Mesenteric fat pad (tissue), 1 donor: ENCODE measurements around the gene FUBP3. TPM values are rescaled to one million over a fixed set of nuclear protein-coding genes. Genes with fewer than 3 reads are reported as not detected.
A peak's percentile ranks its signal among the peaks of the same experiment; 100 is the strongest.

ENCODE experiments used
- DNase-seq: peaks from one replicate; pipeline ENCODE4 v3.0.0-alpha.2; 2020; ENCODE audit warnings: low spot score
- total RNA-seq: library from RNA; stranded (reverse); fragmentation: NEBNext Ultra II Directional; extraction: Animal tissue kit (Norgen Biotek cat#: 25700); gene quantifications from one replicate; pipeline ENCODE4 v1.2.1, GENCODE V29; 2021
- donor health status: DM: yes; HTN: yes; CAD: no.

The FUBP3 gene
- total RNA-seq, 1 donor from 2014 or later: 49.5 TPM

DNA sequence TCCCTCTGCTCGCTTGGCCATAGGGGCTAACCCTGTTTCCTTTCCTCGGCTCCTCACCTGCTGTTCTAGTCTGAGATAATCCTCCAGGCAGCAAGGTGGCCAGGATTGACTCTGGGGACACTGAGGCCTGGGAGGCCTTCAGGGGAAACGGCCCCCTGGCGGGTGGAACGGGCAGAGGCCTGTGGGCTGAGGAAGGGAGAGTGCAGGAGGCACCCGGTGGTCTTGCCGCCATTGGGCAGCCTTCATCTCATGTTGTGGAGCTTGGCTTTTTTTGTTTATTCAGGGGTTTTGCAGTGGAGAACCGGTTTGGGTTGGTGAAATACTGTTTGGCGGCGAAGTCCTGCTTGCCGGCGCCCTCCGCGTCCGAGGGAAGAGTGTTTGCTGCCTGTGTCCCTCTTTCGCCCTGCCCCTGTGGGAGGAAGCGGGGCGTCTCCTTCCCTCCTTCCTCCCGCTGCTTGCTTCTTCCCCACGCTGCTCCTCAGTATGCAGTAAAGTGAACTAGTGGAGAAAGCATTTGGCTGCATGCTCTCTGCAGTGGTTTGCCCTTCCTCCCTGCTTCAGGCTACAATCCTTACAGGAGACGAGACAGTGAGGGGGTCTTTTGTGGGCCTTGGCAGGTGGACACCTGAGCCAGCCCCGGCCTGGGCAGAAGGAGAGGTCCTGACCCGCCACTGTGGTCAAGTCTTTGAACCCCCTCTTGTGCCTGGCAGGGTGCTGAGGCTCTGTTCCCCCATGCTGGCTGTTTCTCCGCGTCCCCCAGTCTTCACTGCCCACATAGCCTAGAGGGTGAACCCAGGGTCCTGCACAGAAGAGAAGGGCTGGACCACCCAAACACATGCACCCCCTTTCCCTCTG is 54.2 kb downstream of the FUBP3 start:
- peak; percentile 77 for DNase-seq

DNA sequence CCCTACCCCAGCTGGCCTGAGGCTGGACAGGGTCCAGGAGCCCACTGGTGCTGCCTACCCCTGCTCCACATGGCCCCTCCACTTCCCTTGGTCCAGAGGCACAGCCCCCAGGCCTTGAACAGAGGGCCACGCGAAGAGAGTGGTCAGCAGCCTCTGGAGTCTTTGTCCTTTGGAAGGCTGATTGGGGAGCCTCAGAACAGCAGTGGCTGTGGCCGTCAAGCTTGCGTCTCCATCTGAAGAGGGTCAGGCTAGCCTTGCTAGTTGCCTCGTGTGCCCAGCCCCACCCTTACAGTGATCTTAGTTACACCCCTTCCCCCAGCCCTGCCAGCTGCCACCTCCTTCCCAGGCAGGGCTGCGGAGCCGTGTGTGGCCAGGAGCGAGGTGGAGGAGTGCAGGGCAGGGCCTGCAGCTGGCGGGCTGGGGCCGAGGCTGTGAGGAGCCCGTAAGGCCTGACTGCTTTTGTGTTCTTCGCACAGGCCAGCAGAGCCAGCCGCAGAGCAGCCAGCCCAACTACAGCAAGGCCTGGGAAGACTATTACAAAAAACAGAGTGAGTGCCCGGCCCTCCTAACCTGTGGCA is 54.9 kb downstream of the FUBP3 start:
- DNase-seq: no peak

DNA sequence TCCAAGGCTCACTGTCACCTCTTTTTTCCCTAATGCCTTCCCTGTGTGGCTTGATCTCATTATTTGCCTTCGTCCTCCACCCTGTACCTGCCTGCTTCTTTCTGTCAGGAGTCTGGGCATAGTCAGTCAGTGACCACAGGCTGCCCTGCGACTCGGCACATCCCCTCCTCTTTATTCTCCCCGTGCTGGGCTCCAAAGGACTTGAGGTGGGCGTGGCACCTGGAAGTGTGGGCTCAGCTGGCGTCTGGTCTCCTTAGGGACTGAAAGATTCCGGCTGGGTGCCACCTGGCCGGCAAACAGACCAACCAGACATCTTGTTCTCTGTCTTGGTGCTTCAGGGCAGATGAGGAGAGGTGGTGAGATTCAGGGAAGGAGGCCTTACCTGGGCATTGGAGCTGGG is 55.4 kb downstream of the FUBP3 start:
- peak; percentile 51 for DNase-seq

DNA sequence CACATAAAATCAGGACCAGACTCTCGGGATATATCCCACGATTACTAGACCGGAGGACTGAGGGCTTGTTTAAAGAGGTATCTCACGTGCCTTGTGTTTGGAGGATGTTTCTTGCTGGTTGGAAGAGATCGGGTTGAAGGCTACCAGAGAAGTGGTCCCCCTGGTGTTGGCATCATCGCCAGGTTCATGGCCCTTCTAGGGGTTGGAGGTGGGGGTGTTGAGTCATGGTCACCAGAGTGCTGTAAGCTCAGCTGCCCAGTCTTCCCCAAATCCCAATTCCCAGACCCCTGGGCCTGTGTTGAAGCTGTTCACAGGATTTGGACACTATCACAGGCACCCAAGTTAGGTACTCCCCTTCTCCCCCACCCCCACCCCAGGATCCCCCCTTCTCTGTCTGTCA is 55.9 kb downstream of the FUBP3 start:
- peak; percentile 77 for DNase-seq

DNA sequence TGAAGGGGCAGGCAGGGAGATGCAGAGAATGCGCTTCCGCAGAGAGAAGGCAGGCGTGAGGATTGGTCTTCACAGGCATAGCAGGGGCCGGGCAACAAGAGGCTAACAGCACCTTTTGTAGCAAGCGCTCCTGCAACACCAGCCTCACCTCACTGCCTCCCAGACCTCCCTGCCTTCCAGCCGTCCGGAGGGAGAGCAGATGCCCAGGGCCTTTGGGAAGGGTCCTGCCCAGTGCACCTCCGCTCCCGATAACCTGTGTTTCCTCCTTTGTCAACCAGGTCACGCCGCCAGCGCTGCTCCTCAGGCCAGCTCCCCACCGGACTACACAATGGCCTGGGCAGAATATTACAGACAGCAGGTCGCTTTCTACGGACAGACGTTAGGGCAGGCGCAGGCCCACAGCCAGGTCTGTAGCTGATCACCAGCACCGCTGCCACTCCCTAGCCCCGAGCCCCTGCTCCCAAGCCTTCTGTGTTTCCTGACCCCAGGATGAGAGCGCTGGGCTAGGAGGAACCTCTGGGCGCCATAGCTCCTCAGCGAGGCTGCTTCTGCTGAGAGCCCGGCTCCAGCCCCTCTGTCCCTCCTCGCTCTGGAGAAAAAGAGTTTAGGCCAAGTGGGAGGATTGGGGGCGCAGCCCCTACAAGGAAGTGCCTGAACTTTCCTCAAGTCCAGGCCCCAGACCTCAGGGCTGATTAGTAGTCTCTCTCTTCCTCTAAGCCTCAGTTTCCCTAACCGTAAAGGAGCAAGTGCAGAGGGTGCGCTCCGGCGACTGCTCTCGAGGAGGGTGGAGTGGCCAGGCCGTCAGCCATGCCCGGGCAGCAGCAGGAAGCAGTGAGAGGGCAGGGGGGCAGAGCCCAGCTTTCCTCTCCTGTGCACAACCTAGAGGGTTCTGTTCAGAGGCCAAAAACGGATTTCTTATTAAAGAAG is 56.6 kb downstream of the FUBP3 start:
- DNase-seq: peak; percentile 83

DNA sequence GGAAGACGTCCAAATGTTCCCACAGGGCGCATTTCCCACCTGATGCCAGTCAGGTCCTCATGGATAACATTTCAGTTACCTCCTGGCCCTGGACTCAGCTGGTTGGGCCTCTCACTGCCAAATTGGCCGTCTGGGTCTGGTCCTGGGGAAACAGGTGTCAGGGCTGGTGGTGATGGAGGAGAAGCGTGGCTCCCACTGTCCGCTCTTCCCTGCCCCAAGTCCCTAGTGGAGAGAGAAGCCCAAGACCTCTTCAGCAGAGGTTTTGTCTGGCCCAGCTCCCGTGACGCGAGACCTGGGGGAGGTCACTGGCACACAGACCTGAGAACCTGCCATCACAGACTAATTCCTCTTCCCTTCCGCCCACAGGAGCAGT is 57.3 kb downstream of the FUBP3 start:
- DNase-seq: no peak

DNA sequence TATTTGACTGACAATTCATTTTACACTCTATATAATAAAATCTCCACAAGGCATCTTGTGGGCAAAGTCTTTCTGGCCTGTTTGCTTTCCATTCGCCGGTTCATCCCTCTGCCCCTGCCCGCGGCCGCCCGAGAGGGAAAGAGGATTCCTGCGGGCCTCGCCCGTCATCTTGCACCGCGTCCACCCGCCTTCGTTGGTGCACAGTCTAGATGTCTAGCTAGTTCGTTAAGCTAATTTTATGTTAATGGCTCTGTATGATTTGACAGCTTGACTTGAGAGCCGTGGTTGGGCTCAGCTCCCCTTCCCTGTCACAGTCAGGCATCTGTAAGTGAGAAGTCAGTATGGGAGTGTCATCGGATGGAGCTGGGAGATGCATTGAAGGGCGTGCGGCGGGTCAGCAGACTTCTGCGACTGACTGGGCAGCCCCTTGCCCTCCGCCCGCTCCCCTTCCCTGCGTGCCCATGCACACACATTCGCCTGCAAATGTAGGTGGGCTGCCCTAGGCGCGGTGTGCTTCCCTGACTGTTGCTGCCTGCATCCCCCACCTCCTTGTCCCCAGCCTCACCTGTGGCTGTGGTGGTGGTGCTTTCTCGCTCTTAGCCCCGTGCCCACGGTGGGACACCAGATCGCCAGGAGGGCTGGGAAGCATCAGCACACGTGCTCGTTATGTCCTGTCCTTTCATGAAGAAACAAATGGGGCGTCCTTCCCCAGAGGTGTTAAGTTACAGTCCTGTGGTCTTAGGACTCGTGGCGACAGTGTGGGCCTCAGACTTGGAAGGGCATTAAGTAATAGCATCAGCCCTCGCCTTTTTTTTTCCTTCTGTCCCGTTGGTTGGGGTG is 59.1 kb downstream of the FUBP3 start:
- no peak for DNase-seq

DNA sequence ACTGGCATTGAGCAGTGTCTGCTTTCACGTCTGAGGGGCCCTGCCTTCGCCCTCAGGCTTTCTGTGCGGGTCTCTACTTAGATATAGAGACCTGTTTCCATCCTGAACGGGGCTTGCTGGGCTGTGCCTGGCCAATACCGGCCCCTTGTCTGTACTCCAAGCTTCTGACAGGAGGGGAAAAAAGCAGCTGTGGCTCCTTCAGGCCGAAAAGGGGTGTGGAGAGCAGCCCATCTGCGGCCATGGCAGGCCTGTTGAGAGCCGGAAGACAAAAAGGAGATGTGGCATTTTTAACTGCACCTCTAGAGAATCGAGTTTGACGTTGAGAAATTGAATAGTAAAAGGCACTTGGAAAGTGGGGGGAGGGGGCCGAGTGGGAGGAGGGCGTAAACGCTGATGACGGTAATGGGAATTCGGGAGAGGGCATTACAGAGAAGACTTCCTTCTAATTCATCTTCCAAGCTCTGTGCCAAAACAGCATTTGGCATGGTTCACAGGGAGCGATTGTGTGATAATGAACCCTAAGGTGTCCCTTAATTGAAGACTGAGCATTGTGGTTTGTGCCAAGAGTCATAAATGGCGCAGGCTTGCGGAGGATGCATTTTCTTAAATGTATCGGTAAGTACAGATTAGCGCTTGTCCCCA is 59.9 kb downstream of the FUBP3 start:
- DNase-seq: no peak

DNA sequence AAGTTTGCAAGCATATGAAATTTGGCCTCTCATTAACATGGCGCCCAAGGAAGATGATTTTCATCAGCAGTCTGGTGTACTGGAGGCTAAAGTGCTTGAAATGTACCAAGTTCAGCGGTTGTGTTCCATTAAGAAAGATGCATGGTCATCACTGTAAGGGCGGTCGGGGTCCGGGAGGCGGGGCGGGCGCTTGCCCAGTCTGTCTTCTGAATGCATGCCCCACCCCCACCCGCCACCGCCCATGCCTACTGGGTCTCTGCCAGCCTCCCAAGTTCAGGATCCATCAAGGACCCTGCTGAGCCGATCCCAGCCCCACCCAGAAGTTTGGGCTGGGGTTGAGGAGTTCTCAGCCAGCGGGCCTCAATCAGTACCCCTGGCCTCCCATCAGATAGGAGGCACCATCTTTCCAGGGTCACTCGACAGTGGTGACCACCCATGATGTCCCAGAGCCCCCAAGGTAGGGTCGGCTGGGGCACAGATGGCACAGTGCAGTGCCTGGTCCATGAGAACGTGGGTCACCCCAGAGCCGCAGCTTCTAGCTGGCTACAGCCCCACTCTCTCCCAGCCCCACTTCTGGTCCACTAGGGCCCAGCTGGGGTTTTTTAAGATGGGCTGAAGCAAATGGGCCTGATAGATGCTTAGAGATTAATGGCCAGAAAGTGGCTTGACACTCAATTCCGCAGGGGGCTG is 60.6 kb downstream of the FUBP3 start:
- no peak for DNase-seq

DNA sequence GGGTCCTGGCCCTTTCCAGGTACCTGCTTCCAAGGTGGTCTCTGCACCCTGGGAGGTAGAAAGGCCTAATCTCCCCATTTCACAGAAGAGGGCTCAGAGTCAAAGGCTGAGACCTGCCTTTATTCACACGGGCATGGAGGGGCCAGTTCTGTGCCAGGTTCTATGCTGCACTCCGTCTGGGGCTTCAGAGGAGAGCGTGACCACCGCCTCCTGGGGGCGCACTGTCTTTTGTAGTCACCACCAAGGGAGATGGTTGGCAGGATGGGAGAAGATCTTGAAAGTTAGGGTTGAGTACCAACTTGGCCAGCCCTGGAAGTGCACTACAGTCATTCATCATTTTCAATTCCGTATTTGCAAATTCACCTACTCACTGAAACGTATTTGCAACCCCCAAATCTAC is 61.3 kb downstream of the FUBP3 start:
- DNase-seq: no peak

DNA sequence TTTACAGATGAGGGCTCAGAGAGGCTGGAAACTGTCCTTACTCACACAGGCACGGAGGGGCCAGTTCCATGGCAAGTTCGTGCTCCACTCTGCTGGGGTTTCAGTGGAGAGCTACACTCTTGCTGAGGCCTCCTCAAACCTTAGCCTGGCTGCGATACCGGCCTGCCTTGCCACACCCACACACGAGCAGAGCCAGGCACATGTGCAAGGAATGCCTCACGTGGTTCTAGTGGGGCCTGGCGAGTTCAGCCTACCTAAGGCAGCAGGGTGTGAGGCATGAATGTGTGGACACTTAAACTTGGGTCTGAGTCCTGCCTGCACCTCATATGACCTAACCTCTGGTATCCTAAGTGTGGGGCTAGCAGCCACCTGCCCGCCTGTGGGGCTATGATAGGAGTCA is 63.5 kb downstream of the FUBP3 start:
- no peak for DNase-seq

DNA sequence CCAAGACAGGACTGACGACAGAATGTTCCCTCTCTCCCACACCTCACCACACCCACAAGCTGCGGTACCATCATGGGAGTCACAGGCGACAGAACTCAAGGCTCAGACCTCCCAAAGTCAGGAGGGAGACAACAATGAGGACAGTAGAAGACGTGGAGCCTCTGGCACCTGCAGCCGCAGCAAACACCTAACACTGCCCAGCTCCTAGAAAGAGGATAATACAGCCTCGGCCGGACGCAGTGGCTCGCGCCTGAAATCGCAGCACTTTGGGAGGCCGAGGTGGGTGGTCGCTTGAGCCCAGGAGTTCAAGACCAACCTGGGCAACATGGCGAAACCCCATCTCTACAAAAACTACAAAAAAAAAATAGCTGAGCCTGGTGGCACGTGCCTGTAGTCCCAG is 71.8 kb downstream of the FUBP3 start:
- DNase-seq: no peak

DNA sequence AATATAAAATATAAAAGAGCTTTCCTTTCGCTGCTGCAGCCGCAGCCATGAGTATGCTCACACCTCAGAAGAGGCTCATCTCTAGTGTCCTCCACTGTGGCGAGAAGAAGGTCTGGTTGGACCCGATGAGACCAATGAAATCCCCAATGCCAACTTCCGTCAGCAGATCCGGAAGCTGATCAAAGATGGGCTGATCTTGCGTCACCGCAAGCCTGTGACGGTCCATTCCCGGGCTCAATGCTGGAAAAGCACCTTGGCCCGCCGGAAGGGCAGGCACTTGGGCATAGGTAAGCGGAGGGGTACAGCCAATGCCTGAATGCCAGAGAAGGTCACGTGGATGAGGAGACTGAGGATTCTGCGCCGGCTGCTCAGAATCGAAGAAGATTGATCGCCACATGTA is 72.4 kb downstream of the FUBP3 start:
- no peak for DNase-seq

DNA sequence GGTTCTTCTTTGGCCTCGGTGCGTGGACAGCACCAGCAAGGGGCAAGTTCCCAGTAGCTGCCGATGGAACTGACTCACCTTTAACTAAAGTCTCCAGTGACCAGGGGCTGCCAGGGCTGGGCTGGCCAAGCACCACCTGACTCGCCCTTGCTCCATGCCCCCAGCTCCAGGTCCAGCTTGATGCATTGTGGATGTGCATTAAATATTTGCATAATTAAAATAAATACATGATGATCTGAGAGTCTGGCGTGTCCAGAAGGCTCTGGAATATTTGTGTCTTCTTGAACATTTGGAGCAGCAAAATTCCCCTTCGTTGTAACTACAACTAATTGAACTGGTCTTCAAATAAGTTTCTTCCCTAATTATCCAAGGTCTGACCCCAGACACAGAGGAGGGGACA is 75.5 kb downstream of the FUBP3 start:
- no peak for DNase-seq

DNA sequence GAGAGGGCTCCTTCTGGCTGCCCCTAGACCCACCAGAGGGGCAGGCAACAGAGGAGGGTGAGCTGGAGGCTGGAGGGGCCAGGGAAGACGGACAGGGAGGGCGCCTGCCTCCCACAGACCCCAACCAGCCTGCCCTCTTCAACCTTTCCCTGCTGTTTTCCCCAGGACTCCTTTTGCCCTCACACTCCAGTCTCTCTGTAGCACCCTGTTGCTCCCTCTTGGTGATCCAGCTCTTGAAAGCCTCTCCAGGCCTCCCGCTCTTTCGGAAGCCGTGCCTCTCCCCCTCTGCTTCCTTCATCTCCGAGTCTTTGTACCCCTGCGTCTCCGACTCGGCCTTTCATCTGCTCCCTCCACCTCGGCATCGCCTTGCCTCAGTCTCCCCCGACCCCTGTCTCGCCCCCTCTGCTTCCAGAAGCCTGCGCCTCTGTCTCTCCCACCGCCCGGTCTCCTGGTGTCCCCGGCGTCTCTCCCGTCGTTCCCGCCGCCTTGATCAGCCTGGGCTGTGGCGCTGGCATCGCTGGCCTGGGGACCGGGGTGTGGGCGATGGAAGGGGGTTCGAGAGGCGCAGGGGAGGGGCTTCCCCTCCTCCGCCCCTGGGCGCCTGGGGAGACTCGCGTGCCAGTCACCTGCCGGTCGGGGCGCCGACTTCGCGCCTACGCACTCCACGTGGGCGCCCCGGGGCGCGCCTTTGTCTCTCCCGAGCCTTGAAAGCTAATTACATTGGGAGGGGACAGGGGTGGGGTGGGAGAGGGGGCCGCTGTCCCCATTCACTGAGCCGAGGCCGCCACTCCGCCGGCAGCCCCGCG is 79.7 kb downstream of the FUBP3 start:
- no peak for DNase-seq

DNA sequence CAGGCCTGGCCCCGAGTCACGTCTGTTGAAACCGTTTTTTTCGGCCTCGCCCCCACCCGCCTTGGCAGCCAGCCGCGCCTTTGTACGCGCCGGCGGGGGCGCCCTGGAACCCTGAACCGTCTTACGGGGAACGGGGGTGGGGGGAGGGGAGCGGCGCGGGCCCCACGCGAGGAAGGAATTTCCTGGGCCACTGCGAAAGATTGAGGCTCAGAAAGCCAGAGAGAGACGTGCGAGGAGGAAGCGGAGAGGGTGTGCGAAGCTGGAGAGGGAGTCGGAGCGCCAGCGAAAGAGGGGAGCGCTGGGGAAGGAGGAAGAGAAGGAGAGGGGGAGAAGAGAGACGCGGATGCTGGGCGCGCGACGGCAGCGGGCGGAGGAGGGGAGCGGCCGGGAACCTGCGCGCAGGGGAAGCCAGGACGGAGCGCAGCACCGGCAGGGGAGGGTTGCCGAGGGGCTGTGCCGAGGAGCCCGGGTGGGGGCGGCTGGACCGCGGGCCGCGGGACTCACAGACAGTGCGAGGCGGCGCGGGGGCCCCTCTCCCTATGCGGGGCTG is 80.4 kb downstream of the FUBP3 start:
- DNase-seq: no peak

DNA sequence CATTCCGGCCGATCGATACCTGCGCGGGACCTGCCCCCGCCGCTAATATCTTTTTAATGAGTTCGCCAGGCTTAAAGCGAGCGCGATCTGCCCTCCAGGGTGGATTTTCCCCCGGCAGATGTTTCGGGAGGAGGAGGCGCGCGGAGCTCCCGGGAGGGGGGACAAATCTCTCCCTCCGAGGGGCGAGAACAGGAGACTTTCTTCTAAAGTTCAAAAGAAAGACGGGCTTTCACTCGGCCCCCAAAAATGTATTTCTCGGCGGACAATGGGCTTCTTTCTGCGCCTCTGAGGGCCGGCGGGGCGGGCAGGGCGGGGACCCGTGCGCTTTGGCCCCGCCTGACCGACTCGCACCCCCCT is 80.9 kb downstream of the FUBP3 start:
- no peak for DNase-seq

DNA sequence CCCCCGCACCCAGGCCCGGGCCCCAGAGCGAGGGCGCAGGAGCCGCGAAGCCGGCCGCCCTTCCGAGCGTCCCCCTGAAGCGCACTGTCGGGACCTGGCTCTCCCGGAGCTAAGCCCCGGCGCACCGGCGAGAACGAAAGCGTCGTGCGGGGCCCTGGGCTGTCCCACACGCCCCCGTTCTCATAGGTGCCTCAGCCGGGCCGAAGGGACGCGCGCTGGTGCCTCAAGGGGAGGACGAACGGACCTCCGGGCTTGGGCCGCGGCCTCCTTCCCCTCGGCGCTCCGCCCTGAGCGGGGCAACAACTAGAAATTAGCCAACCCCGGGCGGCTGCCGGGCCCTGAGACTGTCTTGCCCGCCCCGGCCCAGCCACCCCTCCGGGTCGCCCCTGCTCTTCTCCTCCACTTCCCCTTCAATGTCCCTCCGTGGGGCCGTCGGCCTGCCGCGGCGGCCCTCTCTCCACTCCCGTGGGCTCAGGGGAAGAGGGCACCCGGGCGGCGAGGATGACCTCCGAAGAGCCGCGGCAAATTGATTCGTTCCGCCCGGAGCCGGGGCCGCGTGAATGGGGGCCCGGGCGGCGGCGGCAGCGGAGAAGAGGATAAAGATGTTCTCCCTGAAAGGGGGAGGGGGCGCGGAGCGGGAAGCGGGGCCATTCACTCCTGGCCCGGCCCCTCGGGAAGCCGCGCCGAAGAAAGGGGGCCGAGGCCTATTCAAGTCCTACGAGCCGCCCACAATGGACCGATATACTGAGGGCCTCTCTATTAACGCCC is 81.5 kb downstream of the FUBP3 start:
- no peak for DNase-seq
